Glomerular visceral epithelial cell (primary cell): Measurements from ENCODE around the gene CYS1.
"Not testable (repeated sequence)": the region's sequence is repeated elsewhere in the genome, so short reads cannot be mapped to it uniquely, and the experiment has no call there.

Experiments used
- DNase-seq: peaks from one replicate; pipeline ENCODE4 v3.0.0-alpha.2; 2016; ENCODE audit errors: extremely low spot score

The CYS1 gene

GRCh38 chr2:10013651-10014417 lies 66.4 kb downstream of the CYS1 start:
- not testable (repeated sequence) for DNase-seq

GRCh38 chr2:10012963-10013461 lies 67.2 kb downstream of the CYS1 start:
- DNase-seq = no peak

DNA sequence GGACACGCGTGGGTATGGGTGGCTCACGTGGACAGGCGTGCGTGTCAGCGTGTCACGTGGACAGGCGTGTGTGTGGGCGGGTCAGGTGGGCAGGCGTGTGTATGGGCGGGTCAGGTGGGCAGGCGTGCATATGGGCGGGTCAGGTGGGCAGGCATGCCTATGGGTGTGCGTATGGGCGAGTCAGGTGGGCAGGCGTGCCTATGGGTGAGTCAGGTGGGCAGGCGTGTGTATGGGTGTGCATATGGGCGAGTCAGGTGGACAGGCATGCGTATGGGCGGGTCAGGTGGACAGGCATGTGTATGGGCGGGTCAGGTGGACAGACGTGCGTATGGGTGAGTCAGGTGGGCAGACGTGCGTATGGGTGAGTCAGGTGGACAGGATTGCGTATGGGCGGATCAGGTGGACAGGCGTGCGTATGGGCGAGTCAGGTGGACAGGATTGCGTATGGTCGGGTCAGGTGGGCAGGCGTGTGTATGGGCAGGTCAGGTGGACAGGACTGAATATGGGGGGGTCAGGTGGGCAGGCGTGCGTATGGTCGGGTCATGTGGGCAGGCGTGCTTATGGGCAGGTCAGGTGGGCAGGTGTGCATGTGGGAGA lies 67.7 kb downstream of the CYS1 start:
- not testable (repeated sequence) for DNase-seq

DNA sequence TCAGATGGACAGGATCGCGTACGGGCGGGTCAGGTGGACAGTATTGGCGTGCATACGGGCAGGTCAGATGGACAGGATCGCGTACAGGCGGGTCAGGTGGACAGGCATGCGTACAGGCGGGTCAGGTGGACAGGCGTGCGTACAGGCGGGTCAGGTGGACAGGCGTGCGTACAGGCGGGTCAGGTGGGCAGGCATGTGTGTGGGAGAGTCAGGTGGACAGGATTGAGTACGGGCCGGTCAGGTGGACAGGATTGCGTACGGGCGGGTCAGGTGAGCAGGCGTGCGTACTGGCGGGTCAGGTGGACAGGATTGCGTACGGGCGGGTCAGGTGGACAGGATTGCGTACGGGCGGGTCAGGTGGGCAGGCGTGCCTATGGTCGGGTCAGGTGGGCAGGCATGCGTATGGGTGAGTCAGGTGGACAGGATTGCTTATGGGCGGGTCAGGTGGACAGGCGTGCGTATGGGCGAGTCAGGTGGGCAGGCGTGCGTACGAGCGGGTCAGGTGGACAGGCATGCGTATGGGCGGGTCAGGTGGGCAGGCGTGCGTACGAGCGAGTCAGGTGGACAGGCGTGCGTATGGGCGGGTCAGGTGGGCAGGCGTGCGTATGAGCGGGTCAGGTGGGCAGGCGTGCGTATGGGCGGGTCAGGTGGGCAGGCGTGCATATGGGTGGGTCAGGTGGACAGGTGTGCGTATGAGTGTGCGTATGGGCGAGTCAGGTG lies 68.4 kb downstream of the CYS1 start:
- not testable (repeated sequence) for DNase-seq

- DNase-seq = not testable (repeated sequence)
Observed at GRCh38 chr2:10010861-10011605, 69.2 kb downstream of the CYS1 start.

GRCh38 chr2:10009811-10010781 lies 70.1 kb downstream of the CYS1 start:
- DNase-seq = no peak

GRCh38 chr2:10009271-10009810 lies 70.9 kb downstream of the CYS1 start:
- DNase-seq = no peak

- no peak for DNase-seq
Observed at GRCh38 chr2:10008809-10009176, 71.4 kb downstream of the CYS1 start.

- DNase-seq = no peak
Observed at GRCh38 chr2:10007921-10008808, 72.0 kb downstream of the CYS1 start.

DNA sequence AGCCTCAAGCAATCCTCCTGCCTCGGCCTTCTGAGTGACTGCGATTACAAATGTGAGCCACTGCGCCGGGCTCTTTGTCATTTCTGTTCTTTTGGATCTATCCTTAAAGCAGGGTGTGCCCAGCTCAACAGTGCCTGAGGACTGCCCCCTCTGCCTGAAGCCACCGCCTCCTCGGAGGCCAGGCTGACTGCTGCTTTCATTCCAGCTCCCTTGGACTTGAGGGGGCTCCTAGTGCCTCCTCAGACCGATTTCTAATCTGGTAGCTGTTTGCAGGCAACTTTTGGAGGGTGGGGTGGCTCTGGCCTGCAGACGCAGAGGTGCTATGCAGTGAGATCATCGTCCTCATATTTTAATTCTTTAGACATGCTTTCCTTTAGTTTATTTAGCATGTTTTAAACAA lies 72.8 kb downstream of the CYS1 start:
- DNase-seq = no peak
